K562 (cell line): Measurements from ENCODE around the gene DNASE1L2. TPM values are rescaled to one million over a fixed set of nuclear protein-coding genes. Genes with fewer than 3 reads are reported as not detected.

Experiments
- GABPB1 ChIP-seq: sonication (generic); formaldehyde crosslinking; IDR thresholded peaks from 2 replicates; pipeline ENCODE4 v1.8.0; 2022; ENCODE audit warnings: mild to moderate bottlenecking, missing genetic modification reagents
- GABPB2 ChIP-seq: fragments of 250-450 bp; sonication (Bioruptor Pico); conservative IDR thresholded peaks from 2 replicates; pipeline ENCODE4 v1.5.1; 2021; ENCODE audit warnings: mild to moderate bottlenecking
- SETDB1 ChIP-seq: IDR thresholded peaks from one replicate; pipeline ENCODE4 v1.6.1; 2012; ENCODE audit warnings: low read length, control low read depth, inconsistent platforms
- ZBTB40 ChIP-seq, 2 experiments: fragments of 450-650 bp in 1 of 2; sonication (generic) in 1 of 2; formaldehyde crosslinking in 1 of 2; IDR thresholded peaks; 2 replicates each; pipeline versions ENCODE4 v1.7.1 to v1.9.0; 2016 to 2022; ENCODE audit warnings: inconsistent platforms in 1 of 2, mild to moderate bottlenecking in 1 of 2, missing genetic modification reagents in 1 of 2
- ZNF324 ChIP-seq: fragments of 250-450 bp; sonication (Bioruptor Pico); IDR thresholded peaks from 2 replicates; pipeline ENCODE4 v1.4.0; 2020; ENCODE audit warnings: mild to moderate bottlenecking
- polyA plus RNA-seq, 8 experiments: library from polyadenylated mRNA; depleted of rRNA in 4 of 8; stranded (reverse) in 5 of 8; unstranded in 3 of 8; fragments of >200 nt; fragmentation: Nextera tagmentation in 2 of 8; fragmentation: Illumina TruSeq in 1 of 8; extraction: Ambion mirVana in 2 of 8; extraction: Trizol in 1 of 8; gene quantifications; 2 replicates each; pipeline versions ENCODE4 v1.2.1 to v1.2.3, GENCODE V29; 2011 to 2014; ENCODE audit warnings: inconsistent platforms in 1 of 8, missing spikeins in 1 of 8
- total RNA-seq, 7 experiments: library from RNA; depleted of rRNA in 6 of 7; stranded (reverse); fragments of >200 nt in 6 of 7; fragmentation: Illumina TruSeq in 2 of 7; extraction: Trizol in 2 of 7; gene quantifications; 2 replicates each; pipeline versions ENCODE4 v1.2.1 to v1.2.3, GENCODE V29; 2011 to 2021; ENCODE audit warnings: low replicate concordance in 1 of 7

Gene DNASE1L2
- total and polyA plus RNA-seq, 9 of the 15 experiments (the other 6 are each of a cell fraction or from before 2014, with no cell fraction given) = 0.08 to 2.7 (median 1.7) TPM; not detected in 1

DNA sequence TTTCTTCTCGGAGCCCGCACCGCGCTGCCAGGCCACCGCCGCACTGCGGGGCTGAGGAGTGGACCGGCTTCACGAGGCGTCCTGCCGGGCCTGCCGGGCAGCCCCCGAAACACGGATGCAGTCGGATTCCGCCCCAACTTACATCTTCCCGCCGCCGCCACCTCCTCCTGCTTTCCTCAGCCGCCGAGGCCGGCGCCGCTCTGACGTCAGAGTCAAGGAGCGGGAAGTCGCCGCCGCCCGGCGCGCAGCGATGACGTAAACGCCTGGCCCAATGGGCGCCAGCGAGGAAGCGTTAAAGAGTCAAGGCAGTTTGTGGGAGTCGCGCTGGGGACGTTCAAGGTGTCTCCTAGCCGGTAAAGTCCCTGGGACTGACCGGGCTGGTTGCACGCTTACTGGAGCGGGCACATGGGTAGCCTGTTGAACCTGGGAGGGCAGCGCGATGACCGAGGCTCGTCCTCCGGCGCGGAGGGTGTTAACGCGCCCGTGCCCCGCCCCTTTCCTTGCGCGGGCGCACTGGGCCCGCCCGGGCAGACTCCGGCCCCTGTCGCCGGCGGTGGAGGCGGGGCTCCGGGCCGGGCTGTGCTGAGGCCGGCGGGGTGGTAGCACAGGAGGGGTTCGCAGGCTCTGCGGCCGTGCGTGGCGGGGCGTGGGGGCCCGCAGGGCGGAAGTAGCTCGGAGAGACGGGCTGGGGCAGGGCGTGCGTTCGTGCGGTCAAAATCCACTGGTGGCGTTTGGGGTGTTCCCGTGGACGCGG lies 31.8 kb downstream of the DNASE1L2 start, which contains the start of gene RNPS1 (continued):
- TF ChIP-seq ZBTB40 (IDR thresholded peaks at IDR 0.05) (peak; percentile 88), ZBTB40 (CRISPR knock-in tag; IDR thresholded peaks at IDR 0.05) (no peak), SETDB1 (no peak), ZNF324 (CRISPR knock-in tag) (no peak), GABPB1 (CRISPR knock-in tag) (peak; percentile 77; the same call in 1 of the 2 replicates), GABPB2 (CRISPR knock-in tag) (no peak; the same call in 1 of the 2 replicates)
